Fibroblast of mammary gland (primary cell): ENCODE measurements around the gene UCP2.

Source experiments
- DNase-seq: peaks from one replicate; pipeline ENCODE4 v3.0.0-alpha.2; 2010; ENCODE audit warnings: low read depth
- H3K4me3 ChIP-seq: 2 replicates; pipeline ENCODE4 v1.5.1; 2011; ENCODE audit warnings: low read depth, mild to moderate bottlenecking, low read length, moderate library complexity; ENCODE audit not compliant: control insufficient read depth
- CTCF ChIP-seq: conservative IDR thresholded peaks from 2 replicates; pipeline ENCODE4 v1.5.1; 2011; ENCODE audit warnings: low read depth, low read length, inconsistent platforms; ENCODE audit not compliant: control insufficient read depth, insufficient read depth

UCP2 gene

DNA sequence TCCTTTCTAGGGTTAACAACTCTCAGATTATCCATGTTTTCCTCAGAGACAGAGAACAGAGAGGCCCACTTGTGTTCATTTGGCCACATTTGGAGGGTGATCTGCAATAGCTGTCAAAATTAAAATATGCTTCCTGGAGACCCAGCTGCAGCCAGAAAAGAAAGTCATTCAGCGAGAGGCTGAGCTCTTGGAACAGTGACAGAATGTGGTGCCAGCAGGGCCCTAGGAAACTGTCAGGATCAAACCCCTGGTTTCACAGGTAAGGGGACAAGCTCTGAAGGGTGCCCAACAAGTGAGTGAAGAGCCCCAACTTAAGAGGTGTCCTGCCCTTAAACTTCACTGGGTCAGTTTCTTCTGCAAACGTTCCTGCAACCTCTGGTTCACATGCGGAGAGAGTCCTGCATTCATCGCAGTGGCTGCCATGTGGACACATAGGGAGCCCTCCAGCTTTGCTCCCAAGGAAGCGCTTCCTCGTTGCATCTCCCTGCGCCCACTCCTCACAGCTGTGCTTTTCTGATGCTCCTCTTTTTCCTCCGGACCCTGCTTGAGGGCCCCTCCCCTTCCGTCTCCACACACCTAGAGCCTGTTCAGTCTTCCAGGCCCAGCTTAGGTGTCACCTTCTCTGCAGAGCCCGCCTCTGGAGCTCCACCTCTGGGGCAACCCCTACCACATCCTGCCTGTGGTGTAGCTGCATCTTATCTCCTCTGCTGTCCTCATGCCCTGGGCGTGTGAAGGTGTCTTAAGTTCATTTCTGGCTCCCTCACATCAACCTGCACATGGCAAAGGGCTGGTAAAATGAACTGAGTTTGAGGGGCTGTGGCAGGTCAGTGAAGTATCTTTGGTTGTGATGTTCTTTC lies 22.3 kb upstream of the UCP2 start:
- TF ChIP-seq CTCF, result no peak
- no peak for DNase-seq
- no peak overlapping the region for H3K4me3 ChIP-seq

DNA sequence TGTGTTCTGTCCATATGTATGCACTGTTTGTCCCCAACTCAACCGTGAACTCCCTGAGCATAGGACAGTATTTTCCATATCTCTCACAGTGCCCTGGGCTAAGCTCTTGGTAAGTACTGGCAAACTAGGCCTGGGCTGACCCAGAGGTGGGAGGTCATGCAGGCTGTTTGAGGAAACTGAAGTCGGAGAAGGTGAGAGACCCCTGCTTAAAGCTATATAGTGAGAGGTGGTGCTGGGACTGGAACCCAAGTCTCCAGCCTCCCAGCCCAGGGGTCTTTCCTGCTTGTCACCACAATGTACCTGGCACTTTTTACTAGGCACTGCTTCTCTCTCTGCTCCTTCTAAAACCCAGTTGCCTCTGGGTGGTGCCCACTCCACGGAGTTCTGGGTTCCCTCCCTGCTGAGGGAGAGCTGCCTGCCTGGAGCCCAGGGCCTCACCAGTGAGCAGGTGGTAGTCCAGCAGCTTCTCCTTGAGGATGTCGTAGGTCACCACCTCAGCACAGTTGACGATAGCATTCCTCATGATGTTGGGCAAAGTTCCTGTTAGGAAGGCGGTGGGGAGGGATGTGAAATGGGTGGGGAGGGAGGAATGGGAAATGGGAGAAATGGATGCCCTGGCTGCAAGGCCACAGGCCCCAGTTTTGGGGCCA lies 21.5 kb upstream of the UCP2 start:
- TF ChIP-seq CTCF, result no peak
- no peak overlapping the region for H3K4me3 ChIP-seq
- no peak for DNase-seq

DNA sequence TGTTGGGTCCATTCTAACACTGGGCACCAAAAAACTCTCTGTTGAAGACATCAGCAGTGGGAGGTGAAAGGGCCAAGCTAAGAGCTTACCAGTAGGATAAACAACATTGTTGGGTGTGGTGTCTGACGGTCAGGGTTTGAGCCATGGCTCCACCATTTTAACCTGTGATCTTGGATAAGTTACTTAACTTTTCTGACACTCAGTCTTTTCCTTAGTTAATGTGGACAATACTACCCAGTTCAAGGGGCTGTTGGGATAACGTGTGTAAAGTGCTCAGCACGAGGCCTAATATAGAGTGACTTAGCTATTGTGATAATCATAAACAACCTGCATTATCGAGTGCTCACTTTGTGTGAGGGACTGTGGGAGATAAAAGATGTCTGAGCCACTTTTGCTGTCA lies 20.2 kb upstream of the UCP2 start:
- no peak overlapping the region for H3K4me3 ChIP-seq
- DNase-seq, result no peak
- TF ChIP-seq CTCF, result no peak

- no peak overlapping the region for H3K4me3 ChIP-seq
- no peak for DNase-seq
- TF ChIP-seq CTCF, result no peak
Measured at GRCh38 chr11:74001822-74002286, 19.2 kb upstream of the UCP2 start.

- no peak for TF ChIP-seq CTCF
- DNase-seq, result no peak
- H3K4me3 ChIP-seq, result no peak overlapping the region
Measured at GRCh38 chr11:74000307-74001133, 17.9 kb upstream of the UCP2 start.

DNA sequence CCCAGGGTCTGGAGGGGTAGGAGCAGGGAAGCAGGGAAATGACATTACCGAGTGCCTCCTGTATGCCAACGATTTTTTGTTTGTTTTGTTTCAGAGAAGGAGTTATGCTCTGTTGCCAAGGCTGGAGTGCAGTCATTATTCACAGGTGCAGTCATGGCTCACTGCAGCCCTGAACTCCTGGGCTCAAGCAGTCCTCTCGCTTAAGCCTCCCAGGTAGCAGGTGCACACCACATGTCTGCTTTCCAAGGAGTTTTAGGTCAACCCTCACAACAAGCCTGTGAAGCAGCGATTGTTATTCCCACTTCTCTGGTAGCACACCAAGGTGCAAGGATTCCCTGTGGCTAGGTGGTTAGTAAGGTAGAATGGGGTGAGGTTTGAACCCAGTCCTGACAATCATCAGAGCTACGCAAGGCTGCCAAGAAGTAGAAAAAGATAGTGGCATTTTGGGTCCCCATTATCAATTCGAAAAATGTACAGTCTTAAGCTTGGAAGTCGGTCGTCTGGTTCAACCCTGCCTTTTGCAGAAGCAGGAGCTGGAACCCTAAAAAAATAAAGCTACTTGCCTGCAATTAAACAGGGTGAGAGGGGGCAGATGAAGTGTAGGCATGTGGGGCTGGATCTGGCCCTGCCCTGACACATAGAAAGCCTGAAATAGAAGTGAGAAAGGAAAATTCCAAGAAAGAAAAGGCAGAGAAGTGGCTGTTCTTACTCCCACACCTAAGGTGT lies 17.1 kb upstream of the UCP2 start:
- DNase-seq, result no peak
- TF ChIP-seq CTCF, result no peak
- no peak overlapping the region for H3K4me3 ChIP-seq
